HT1080 (cell line): ENCODE measurements around the gene HDAC4. TPM values are rescaled to one million over a fixed set of nuclear protein-coding genes. Genes with fewer than 3 reads are reported as not detected.

Experiments used
- DNase-seq: peaks from one replicate; pipeline ENCODE4 v3.0.0-alpha.2; 2015; ENCODE audit warnings: low read depth
- total RNA-seq: library from RNA; depleted of rRNA; stranded (reverse); fragments of >200 nt; shearing (Covaris generic); gene quantifications from 2 replicates; pipeline ENCODE4 v1.2.3, GENCODE V29; 2014

Gene HDAC4
- total RNA-seq, 1 experiment from 2014 or later = 2.8 TPM

DNA sequence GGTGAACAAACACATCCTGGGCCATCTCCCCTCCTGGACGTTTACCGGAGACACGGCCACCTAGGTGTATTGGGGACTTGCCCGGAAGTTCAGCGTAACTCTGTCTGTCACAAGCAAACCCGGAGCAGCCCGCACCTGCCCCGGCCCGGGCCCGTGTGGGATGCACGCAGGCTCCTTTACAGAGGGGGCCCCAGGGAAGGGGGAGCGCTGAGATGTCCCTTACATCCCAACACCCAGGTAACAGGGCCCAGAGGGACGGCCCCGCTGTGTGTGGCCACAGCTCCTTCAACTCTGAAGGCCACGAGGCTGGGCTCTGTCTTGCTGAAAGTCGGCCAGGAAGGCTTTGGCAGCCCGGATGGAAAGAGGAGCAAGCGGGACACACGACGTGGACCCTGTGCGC lies 340.1 kb downstream of the HDAC4 start:
- DNase-seq = no peak

DNA sequence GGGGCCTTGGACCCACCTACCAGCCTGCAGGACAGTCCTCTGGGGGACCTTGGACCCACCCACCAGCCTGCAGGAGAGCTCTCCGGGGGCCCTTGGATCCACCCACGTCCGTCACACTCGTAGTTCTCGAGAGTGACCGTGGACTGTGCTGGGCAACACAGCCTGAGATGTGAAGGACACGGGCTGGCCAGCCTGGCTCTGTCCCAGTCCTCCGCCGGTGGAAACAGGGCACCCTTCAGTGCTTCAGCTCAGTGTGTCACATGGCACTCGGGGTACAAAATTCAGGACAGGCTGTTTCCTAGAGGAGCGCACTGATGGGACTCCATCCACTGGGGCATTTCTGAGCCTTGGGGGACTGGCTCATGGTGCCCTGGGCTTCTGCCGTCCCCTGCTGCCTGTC lies 341.0 kb downstream of the HDAC4 start:
- no peak for DNase-seq

DNA sequence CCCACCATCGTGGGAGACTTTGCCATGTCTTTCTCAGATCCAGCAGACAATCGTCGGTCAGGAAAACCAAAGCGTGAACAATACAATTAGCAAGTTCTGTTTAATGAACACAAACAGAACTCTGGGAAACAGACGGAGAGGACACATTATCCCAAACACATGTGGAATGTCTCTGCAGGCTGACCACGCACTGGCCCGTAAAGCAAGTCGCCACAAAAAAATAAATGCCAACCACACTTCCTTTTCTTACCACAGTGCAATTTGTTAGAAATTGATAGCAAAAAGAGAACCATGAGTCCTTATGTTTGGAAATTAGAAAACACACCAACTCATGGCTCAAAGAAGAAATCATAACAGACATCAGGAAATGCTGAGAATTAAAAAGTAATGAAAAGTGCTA lies 342.1 kb downstream of the HDAC4 start:
- DNase-seq = no peak

DNA sequence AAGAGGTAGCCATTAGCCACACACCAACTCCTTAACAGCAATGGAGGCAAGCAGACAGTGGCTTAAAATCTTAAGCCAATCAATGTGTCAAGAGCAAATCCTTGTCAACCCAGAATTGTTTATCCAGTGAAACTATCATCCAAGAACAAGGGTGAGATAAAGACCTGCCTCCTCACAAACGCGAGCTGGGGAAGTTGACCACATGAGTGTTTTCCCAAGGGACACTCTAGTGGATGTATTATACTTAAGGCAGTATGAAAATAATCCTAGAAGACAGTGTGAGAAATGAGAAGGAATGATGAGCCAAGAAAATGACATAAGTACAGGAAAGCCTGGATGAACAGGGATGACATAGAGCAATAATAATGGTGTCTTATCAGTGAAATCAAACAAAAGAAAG lies 343.3 kb downstream of the HDAC4 start:
- no peak for DNase-seq

DNA sequence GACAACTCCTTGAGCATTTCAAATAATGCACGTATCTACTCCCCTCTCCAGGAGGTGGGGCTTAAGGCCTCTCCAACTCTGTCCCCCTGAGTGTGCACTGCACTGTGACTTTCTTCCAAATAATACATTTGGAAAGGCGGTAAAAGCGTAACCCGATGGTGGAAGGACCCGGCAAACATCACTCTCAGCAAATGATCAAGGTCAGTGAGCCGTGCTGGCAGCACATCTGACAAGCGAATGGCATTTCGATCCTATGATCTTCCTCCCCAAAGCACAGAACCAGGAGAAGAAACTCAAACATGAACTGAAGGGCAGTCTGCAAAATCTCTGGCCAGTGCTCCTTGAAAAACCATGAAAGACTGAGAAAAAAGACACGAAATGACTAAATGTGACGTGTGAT lies 344.2 kb downstream of the HDAC4 start:
- peak; percentile 14 for DNase-seq

DNA sequence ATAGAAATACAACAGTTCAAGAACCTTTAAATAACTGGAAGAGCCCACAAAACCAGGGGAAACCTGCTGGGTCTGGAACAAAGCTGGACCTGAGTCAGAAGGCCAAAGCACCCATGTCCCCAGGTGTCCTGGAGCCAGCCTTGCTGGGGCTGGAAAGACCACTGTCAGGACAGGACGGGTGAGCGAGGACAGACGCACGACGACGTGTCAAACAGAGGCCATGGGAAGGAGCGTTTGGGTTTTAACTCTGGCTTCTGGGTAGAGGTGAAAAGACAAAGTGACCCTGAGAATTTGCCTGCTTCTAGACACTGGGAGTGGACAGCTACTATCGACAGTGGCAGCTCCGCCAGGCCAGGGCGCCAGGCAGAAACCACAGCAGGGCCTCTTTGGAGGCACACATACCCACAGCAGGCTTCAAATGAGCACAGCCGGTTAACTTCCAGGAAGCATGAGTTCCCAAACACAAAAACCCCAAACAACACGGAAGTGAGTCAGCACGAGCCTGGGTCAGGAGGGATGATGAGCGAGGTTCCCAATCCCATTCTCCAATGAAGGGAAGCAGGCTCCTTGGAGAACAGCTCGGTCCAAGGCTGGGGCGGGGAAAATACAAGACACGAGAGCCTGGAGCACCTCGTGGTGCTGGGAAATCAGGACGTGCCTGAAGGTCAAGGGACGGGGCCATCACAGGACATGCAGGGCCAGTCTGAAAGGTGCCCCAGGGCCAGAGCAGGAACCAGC lies 344.9 kb downstream of the HDAC4 start:
- peak; percentile 72 for DNase-seq

DNA sequence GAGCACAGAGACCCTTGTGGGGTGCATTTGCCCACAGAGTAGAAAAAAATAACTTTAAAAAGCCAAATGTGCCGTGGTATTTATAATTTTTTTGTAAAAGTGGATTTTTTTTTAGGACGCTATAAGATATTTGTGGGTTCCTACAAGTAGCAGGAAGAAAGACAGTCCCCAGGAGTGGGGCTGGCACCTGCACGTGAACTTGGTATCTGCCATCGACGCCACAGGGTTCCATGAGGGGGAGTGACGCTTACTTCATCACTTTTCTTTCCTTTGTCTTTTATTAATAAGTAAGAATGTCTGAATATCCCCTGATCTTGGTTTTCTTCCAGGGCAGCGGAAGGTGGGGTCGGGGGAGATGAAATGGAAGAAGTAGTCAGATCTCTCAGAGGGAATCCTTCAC lies 345.9 kb downstream of the HDAC4 start:
- no peak for DNase-seq

DNA sequence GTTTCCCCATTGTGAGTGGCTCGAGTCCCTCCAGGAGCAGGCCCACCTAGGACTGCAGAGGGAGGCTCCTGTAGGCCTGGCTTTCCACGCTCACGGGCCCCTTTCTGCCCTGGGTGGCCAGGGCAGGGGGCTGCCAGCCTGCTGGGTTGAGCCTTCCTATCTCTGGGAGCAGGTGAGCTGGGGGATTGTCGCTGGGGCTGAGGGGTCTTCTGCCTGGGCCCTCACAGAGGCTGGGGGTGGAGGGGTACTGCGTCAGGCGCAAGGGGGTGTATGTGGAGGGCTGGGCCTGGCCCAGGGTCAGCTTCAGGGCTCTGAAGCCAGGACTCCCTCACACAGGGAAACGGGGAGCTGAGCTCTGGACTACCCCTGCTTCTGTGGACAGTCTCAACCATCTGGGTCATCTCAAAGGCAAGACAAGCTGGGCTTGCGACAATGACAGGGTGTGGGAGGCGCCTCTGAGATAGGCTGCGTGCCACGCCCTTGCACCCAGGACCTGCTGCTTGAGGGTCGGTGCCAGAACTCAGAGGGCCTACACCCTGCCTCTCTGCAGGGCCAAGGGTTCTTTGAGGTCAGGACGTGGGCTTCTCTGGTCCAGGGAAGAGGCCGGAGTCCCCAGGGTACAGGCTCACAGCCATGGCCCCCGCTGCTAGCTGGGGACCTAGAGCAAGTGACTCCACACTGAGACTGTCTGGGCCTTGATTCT lies 346.9 kb downstream of the HDAC4 start:
- no peak for DNase-seq

DNA sequence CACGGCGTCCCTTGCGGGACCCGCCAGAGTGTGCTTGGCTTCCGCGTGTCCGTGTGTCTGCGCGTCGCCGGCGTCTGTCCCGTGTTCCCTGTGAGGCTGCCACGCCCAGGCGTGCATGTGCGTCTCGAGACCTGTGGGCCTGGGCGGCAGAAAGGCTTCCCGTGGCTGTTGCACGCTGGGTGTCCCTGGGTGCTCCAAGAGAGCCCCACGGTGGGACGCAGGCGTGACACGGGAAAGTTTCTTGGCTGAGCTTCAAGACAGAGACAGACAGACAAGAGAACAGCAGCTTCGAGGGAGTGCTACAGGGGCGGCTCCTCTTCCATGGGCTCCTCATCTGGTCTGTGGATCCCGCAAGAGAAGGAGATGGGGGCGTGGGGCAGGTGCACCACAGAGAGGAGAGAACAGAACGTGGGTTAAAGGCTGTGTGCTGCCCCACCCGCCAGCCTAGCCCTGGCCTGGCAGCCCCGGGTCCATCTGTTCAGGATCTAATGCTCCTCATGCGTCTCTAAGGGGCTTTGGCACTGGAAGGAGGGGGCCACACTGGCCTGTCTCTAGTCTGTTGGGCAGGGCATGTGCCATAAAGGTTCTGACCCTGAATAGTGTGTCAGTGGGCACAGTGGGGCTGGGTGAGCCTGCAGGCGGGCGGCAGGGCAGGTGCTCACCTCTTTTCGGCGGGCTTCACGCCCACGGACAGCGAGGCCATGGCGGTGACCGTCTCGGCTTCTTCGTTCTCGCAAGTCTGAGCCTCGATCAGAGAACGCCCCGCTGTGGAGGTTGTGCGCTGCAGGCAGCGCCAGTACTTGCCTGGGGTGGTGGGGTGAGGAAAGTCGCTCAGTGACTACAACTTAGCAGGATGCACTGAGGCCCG lies 347.8 kb downstream of the HDAC4 start:
- no peak for DNase-seq

DNA sequence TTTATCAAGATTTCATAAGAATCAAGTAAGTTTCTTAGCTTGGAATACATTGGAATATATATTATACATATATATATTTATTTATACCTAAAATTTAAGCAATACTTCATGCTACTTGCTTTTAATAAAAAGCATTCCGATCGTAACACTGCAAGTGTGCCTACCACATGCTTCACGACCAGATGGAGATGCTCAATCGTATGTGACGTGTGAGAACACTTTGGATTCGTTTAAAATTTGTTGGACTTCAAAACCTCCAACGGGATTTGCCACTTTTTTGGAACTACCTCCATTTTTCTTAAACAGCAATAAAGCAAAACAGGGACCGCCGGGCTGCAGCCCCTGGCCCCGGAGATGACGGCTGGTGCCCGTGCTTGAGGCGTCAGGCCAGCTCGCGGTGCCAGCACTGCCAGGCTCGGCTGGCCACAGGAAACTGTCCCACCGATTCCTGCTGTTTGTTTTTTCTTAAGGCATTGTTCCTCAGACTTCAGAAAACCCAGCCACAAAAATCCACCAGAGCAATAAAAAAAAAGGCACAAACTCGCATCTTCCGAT lies 348.9 kb downstream of the HDAC4 start:
- no peak for DNase-seq

DNA sequence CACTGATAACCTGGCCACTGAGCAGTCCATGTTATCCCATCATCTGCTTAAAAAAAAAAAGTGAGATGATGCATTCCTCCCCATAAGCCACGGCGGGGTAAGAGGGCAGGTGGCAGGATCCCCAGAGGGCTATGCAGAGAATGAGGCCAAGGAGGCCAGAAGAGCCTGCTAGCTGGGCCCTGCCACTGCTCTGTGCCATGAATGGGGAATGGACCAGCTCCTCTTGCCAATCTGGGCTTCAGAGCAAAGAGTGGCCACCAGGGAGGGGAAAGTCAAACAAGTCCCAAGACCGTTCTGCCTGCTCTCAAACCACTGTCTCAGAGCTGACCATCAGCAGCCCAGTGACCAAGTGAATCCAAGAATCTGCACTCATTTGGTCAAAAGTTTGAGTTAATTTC lies 350.6 kb downstream of the HDAC4 start:
- no peak for DNase-seq

DNA sequence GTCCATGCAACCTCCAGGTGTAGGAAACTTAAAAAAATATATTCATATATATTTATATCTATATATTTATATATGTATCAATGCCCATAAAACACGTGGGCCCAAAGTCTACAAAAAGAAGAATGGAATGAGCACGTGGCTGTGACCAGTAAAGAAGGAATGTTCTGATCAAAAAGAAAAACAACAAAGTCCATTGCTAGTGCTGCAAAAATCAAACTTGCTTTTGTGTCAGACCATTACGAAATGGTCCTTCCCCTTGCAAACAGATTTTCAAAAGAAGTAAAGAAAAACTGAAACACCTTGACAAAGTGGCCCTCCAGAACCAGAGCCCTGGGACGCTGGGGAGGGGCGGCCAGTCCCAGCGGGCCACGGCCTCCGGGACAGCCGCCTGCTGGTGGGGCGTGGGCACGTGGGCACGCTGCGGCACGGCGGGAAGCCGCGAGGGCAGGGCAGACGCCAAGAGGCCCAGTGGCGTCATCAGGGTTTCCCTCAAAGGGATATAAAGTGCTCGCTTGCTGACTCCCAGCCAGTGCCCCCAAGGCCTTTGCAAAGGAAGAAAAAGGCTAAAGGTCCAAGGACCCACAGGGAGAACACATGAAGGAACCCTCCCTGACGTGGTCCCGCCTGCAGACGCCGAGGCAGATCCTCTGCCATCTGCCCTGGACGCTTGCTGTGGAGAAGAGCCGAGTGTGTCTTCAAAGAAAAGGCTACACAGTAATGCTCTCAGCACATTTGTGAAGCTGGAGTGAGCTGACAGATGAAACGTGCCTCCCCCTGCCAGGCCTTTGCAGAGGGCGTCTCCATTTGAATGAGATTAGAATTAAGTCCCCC lies 351.2 kb downstream of the HDAC4 start:
- no peak for DNase-seq

DNA sequence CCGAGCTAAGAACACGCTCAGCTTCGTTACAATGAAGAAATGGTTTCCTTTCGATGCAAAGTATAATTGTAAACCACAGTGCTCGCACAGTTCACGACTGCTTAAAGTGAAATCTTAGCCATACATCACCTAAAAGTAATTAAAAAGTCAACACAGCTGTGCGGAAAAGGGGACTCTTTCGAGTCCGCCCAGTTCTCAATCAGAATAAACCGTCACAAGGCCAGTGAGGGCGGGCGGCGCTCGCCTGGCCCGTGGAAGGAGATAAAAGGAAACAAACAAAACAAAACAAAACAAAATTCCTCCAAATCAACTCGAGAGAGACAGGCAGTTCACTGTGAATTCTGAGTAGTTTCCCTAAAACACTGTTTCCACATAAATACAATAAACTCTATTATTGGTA lies 352.1 kb downstream of the HDAC4 start:
- no peak for DNase-seq

DNA sequence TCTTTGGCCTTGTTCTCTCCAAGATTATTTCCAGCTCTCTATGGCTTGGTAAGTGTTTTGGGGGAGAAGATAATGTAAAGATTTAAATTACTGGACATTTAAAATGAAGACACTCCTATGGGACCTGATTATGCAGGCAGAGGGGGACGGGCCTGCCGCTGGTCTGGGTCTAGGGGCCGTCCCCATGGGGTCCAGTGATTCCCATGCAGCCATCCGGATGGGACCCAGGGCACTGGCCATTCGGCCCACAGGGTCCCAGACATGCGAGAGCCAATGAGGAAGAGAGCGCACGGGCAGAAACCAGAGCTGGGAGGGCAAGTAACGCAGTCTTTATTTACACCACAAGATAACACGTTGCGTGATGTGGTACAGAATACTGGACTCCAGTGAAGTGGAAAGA lies 353.0 kb downstream of the HDAC4 start:
- DNase-seq = no peak

DNA sequence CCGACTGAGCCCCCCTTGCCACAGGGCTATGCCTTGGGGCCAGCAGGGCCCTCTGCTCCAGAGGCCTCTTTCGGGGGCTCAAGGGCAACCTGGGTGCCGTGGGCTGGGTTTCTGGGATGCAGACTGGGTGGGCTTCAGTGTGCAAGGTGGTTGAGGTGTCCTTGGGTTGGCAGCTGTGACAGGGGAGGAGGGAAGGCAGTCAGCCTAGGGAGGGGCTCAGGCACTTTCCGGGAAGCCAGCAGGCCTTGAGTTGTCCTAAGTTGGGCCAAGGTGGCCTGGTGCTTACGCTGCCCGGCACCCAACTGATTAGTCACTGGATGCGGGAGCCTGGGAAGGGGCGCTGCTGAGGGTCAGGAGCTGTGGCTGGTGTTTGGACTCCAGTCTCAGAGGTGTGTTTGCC lies 353.4 kb downstream of the HDAC4 start:
- DNase-seq = no peak

DNA sequence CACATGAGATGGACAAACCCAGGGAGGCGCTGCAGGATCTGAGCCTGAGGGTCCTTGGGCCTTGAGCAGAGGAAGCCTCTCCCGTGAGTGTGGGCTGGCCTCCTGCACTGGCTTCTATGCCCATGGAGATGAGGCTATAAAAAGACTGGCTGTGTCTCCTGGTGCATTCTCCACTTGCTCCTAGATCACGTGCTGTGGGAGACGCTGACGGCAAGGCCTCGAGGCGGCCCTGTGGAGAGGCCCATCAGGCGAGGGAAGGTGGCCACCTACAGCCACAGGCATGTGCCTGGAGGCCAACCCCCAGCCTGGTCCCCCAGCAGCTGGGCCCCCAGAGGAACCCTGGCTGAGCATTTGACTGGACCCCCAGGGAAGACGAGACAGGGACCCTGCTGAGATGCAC lies 354.0 kb downstream of the HDAC4 start:
- DNase-seq = no peak

DNA sequence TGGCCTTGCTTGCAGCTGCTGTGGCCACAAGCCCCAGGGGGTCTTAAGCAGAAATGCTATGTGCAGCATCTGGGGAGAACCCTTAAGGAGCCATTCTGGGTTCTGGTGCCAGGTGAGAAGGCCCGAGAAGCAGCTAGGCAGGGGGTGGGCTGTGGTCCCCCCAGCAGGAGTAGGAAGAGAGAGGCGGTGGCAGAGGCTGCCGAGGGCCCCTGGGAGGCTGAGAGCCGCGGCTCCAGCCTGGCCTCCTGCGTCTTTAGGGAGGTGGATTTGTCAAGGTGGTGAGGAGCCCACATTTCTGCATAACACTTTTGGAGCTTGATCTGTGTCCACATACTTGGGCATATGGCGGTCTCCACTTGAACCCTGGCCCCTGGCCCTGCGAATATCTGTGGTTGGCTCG lies 356.5 kb downstream of the HDAC4 start:
- no peak for DNase-seq

DNA sequence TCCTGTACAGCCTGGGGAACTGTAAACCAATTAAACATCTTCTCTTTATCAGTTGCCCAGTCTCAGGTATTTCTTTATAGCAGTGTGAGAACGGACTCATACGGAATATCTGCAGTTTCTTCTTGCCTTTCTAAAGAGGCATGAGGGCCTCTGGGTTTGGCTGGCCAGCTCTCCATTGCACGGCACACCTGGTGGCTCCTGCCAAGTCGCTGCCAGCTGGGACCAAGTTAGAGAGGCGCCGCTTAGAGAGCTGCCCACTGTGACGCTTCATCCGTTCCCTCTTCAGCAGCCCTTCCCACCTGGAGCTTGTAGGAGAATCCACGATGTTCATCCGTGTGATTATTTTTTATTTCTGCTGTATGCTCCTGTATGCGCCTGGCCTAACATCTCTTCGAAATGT lies 357.5 kb downstream of the HDAC4 start:
- DNase-seq = no peak

DNA sequence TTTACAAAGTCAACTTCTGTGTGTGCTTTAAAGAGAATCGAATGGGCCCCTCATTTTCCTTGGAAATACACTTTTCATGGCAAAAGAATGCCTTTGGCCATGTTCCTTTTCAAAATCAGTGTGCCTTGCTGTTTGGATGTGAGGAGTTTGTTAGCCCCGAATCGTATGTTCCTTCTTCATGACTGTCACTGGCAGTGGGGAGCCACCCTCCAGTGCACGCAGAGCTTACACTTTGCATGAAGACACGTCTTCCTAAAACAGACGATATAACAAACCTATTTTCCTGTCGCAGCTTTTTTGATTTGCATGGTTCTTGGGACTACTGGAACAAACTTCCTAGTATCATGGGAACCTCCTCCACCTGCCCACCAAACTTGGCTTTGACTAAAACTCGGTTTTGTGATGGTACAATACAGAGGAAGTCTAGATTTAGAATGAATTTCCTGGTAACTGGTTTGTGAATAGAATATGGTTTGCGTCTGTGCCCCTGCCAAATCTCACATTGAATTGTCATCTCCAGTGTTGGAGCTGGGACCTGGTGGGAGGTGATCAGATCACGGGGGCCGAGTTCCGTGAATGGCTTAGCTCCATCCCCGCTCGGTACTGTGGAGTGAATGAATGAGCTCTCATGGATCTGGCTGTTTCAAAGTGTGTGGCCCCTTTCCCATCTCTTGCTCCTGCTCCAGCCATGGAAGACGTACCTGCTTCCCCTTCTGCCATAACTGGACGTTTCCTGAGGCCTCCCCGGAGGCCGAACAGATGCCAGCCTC lies 358.1 kb downstream of the HDAC4 start:
- DNase-seq = no peak

DNA sequence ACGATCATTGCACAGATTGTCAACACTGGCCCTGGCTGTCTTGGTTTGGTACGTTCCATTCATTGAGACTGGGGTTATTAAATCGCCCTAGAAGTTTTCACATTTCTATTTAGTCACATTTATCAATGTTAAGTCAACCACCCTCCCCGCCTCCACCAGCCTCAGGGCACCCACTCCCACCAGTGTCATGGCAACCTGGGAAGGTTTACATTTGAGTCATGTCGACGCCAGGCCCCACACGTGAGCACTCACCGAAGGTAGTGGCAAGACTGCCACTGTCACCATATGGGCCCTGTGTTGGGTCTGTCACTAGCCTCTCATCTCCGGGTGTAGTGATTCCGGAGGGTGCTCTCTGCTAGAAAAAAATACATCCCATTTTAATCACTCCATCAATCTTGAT lies 358.8 kb downstream of the HDAC4 start:
- no peak for DNase-seq
